HG03095 (cell line): ENCODE data around the gene RPTOR.
A peak's percentile ranks its signal among the peaks of the same experiment; 100 is the strongest.

Source experiments
- ATAC-seq: cut with Tn5 transposase; IDR thresholded peaks from one replicate; pipeline ENCODE4 v1.9.1; 2021; ENCODE audit warnings: moderate library complexity; ENCODE audit not compliant: unreplicated experiment

The RPTOR gene

DNA sequence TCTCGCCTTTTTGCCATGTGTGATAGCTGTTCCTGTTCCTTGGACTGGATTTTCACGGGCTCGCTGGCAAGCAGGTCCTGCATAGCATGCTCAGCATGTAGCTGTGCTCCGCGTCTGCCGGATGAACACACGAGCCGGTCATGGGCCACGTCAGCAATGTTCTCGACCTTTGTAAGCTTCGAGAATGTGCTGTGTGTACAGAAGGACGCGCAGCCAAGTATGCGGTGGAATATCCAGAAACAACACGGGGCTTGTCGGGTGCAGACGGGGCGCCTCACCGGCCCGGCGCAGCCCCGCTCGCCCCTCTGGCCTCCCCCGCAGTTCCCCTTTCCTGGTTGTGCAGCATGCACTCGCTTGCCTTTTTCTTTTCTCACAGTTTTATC is 42.2 kb downstream of the RPTOR start:
- ATAC-seq, result no peak

DNA sequence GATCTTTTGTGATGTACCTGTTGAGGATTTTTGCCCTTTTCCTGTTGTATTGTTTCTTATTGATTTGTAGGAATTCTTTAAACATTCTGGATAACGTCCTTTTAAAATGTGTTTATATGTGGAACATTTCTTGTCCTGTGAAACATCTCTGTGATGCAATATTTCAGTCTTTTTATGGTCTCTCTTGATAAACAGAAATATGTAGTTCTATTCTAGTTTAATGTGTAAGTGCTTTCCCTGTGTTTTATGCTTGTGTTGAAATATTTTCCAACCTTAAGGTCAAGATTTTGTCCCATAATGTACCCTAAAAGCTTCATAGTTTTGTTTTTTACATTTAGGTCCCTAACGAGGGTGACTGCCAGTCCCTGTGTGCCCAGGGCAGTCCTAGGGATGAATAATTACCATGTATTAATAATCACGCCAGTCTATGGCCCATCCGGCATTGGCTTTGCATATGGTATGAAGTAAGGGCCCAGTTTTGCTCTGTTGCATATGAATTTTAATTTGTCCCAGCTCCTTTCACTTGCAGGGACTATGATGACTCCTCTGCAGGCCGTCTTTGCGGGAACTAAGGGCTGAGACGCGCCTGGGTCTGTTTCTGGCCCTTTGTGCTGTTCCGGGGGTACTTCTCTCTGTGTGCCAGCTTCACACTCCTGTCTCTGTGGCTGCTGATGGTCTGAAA is 44.2 kb downstream of the RPTOR start:
- no peak for ATAC-seq

DNA sequence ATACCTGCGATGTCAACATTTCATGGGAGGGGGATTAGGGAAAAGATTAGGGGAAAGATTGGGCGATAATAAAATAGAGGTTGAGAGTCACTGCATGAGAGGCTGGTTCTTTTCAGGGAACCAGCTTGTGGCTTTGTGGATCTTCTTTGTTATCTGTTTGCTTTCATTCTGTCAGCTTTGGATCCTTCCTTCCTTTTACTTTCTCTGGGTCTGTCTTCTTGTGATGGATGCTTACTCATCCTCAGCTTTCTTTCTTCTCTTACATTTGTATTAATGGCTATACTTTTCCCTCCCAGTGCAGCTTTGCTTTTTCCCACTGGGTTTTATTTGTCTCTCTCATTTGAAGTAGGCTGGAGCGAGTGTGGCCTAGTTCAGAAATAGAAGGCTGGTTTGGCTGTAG is 47.1 kb downstream of the RPTOR start:
- ATAC-seq, result no peak

DNA sequence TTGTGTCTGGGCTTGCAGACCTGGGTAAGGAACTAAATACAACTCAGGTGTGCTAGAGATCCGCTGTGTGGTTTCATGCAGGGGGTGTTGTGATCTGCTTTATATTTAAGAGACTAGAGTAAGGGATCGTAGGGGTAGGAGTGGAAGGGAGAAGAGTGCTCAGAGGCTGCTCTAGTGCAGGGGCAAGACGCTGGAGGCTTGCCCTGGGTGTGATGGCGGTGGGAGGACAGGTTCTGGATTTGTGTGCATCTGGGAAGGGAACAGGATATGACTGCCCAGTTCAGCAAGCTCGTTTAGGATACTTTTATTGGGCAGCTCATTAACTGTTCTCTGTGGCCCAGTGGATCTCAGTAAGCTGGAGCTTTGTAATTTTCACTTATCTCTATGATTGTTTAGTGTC is 47.6 kb downstream of the RPTOR start:
- ATAC-seq, result no peak

DNA sequence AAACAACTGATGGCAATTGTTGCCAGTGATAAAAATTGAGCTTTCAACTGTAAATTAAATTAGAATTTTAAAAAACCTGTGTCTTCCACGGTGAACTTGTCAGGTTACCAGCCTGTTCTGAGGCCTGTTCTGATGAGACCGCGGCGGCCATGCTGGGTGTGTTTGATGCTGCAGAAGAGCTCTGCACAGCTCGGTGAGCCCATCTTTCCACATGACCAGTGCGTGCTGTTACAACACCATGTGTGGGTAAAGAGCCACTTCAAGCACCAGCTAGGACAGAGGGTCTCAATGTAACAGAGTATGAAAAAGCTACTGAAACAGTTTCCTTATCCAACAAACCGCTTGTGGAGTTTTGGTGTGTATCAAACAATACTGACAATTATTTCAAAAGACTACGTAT is 48.5 kb downstream of the RPTOR start:
- ATAC-seq, result no peak

DNA sequence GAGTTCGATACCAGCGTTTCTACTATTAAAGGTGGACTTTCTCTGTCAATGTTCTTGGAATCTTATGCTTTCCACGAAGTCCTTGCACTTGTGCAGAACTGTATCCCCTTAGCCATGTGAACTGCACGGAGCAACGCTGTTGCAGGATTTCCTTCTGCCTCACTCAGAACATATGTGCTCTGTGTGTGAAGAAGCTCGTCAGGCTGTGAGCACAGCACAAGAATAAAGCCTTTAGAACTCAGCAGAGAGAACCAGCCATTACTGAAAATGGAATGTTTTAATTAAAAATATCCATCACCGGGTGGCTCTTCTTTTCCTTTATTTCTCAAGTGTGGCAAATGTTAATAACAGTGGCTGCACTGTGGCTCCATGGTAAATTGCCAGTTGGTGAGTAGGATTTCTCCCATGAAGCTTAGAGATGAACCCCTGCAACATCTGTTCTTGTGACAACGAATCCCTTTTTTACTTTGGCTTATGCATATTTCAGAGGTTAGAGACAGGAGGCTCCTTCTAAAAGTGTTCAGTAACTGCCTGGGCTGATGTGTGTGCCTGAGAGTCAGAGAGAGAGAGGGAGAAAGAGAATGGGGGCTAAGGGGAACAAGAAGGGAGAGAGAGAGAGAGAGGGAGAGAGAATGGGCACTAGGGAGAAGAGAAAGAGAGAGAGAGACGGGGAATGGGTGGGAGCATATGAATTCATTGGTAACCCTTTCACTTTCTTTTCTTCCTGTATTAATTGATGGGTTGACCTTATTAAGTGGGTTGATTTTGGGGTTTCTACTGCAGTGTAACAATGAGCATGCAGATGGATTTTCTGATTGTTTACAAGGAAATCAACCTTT is 50.0 kb downstream of the RPTOR start:
- ATAC-seq, result no peak

DNA sequence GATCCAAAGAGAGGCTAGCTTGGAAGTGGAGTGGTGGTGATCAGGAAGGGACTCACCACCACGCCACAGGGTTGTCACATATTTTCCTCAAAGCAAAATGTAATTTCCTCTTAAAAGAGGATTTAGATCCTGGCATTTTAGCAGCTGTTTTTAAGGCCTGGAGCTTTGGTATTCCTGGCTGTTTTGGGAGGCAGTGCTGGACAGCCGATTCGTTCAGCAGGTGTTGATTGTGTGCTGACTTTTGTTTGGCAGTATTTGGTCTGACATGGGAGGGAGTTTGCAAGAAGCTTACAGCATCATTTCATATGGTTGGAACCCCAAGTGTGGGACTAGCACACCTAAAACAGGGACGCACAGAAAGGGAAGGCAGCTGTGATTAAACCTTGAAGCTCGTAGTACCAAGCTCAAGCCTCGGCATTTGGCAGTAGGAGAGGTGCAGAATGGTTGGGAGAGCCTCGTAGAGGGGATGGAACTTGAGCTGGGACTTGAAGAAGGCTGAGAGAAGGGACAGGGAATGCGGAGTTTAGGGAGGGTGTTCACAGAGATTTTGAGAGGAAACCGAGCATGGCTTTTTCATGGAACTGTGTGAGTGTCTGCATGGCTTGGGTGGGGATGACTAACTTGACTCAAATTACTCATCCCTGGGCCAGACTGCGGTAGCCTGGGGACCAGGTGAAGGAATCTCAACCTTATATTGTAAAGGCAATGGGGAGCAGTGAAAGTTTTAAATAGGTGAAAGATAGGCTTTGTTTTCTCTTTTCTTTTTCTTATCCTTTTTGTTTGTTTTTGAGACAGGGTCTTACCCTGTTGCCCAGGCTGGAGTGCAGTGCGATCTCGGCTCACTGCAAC is 52.3 kb downstream of the RPTOR start:
- ATAC-seq, result no peak

DNA sequence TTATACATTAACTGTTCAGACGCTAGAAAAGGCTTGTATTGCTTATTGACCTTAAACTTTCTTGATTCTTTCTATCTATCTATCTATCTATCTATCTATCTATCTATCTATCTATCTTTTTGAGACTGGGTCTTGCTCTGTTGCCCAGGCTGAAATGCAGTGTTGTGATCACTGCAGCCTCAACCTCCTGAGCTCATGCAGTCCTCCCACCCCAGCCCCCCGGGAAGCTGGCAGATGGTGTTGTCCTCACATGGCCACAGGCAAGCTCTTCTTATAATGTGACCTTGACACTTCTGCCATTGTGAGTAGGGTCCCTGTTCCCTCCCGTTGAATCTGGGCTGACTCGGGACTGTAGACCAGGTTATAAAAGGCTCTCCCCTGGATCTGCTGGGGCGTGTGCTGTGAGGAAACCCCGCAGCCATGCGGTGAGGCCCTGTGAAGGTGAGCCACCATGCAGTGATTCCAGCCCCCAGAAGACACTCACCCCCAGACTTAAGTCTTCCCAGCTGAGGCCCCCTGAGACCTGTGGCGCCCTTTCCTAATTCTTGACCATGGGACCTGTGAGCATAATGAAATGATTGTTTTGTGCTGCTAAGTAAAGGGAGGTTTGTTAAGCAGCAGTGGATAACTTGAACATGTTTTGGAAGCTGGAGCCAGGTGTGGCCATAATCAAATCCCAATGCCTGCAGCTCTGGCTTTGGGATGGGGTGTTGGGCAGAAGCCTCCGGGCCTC is 54.3 kb downstream of the RPTOR start:
- ATAC-seq, result no peak

DNA sequence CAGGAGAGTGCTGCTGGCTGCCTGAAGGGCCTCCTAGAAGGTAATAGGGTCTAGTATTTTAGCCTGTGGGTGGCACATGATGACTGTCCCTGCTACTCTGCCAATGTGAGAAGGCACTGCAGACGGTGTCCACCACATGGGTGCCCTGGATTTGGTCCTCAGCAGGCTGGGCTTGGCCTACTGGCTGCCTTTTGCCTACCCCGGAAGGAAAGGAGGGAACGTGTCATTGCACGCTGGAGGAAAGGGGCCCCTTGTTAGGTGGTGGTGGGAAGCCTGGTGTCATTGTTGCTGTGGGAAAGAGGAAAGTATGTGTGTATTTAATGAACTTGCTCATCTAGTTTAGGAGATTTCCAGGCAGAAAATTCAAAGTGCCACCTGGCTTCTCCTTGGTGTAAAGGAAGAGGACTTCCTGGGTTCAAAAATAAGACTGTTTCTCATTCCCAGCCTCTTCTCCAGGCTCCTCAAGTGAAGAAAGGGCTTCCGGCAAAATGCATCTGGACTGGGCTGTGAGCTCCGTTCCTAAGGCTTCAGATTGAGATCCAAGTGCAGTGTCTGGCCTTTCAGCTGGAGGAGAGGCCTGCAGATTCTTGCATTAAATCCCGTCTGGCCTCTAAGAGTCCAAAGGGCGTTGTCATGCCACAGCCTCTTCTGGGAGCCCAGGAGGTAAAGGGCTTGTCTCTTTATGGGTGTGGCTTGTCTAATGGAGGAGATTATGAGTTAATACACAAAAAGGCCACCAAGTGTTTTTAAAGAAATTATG is 55.1 kb downstream of the RPTOR start:
- no peak for ATAC-seq

DNA sequence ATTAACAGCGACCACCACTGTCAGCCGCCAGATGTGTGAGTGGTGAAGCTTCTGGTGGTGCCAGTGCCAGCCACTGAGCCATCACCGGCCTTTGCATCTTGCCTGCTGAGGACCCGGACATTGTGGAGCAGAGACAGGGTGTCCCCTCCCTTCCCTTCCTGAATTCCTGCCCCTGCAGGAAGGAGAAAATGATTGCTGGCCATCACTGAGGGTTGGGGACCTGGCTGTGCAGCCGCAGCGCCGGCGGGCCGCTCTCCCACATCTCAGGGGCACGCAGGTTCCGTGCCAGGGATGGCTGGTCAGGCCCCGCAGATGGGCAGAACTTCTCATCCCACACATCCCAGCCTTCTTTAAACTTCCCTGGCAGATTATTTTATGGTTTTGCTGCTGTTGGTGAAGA is 56.5 kb downstream of the RPTOR start:
- no peak for ATAC-seq

DNA sequence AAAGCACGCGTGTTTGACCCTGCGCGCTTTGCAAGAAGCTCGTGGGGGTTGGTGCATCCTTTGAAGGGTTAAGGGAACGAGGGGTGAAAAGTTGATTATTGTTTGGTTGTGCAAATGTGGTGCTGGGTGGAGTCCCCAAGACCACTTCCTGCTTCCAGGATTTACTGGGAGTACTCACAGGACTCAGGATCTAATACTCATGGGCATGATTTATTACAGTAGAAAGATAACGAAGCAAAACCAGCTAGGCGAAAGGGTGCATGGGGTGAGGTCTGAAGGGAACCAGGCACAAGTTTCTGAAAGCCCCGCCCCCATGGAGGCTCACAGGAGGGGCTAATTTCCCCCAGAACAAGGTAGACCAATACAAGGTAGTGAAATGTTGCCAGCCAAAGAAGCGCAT is 58.8 kb downstream of the RPTOR start:
- no peak for ATAC-seq

DNA sequence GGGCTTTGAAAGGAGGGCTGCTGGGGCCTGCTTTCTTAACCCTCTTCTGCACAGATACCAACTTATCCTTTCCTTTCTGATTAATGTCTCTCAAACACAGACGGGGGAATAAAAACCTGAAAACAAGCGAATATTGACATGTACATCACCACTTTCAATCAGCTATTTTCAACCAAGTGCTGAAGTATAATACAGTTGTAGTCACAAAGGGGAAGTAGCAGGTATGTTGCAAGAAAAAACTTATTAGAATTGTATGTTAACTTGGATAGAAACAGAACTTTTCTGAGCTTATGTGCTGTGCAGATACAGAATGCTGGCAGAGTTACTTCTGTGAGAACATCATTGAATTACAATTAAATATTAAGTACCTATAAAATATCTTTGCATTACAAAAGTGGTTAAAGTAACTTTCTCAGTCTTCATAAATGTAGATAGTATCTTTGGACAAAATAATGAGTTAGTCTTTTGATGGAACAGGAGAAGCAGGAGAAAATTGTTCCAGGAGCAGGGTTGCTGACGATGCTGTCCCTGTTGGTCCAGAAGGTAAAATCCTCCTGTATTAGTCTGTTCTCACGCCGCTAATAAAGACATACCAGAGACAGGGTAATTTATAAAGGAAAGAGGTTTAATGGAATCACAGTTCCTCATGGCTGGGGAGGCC is 59.5 kb downstream of the RPTOR start:
- no peak for ATAC-seq

DNA sequence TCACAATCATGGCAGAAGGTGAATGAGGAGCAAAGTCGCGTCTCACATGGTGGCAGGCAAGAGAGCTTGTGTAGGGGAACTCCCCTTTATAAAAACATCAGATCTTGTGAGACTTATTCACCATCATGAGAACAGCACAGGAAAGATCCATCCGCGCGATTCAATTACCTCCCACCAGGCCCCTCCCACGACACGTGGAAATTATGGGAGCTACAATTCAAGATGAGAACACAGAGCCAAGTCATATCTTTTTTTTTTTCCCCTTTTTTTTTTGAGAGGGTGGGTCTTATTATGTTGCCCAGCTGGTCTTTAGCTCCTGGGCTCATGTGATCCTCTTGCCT is 60.0 kb downstream of the RPTOR start:
- no peak for ATAC-seq

DNA sequence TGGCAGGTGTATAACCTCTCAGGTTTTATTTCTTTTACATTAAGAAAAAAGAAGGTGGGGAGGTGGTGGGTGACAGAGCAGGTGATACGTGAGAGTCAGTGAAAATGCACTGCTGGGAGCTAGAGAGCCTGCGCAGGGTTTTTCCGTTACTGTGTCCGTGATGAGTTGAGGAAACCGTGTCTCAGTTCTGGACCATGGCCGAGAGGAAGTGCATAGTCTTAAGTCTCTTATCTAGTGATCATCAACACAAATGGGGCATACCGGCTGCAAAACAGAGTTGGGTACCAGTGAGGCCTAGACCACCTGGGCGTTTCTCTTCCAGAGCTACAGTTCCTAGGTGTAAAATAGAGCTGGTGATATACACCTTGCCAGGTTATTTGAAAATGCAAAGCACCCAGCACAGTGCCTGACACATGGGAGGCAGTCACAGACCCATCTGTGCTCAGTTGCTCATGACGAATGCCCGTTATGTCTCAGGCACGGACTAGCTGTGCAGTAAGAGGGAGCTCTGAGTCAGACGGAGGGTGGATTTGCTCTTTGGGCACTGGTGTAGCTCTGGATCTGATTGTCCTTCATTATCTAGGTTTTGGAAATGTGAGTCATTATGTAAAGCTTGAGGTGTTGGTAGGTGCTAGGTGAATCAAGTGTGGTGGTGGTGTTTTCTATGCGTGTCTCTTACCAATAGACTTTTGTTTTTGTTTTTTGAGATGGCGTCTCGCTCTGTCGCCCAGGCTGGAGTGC is 60.9 kb downstream of the RPTOR start:
- ATAC-seq, result peak; percentile 73

DNA sequence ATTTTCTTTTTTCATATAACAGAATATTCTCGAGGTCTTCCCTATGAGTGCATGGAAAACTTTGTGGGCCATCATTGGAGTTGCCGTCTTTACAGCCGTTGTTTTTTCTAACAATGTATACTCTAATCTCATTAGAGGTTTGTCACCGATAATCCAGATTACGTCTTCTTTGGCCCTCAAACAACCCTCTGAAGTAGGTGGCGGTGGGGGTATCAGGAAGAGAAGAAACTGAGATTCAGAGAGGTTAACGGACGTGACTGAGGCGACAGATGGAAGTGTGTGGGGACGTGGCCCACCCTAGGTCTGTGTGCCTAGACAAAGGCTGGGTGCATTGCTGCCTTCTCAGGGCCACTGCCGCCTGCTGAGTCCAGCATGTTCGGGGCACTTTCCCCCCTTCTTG is 63.7 kb downstream of the RPTOR start:
- ATAC-seq, result no peak

DNA sequence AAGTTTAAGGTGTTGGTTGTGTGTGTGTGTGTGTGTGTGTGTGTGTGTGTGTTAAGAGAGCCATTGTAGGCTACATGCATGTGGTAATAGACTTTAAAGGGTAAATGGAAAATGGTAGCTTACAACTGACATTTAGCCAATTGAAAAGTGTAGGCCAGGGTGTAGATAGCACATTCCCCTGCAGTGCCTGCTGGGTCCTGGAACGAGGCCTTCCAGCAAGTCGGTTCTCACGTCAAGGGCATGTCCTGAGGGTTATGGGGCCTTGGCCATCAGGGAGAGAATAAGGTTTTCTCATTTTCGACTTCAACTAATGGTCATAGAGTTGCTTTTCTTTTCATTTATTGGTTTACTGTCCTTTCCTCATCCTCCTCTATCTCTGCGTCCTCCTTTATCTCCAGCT is 65.1 kb downstream of the RPTOR start:
- no peak for ATAC-seq

DNA sequence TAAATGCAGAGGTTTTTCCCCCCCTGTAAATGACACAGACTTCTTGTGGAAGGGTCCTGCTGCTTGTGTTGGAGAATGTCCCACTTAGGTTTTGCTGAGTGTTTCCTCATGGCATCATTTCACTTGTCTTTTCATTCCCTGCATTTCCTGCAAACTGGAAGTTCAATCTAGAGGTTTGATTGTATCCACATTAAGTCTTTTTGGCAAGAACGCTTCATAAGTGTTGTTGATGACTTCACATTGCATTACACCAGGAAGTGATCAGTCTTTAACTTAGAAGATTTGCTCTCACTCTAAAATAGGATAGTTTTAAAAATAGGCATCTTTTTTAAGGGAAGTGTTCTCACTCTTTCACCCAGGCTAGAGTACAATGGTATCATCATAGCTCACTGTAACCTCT is 67.2 kb downstream of the RPTOR start:
- ATAC-seq, result no peak

DNA sequence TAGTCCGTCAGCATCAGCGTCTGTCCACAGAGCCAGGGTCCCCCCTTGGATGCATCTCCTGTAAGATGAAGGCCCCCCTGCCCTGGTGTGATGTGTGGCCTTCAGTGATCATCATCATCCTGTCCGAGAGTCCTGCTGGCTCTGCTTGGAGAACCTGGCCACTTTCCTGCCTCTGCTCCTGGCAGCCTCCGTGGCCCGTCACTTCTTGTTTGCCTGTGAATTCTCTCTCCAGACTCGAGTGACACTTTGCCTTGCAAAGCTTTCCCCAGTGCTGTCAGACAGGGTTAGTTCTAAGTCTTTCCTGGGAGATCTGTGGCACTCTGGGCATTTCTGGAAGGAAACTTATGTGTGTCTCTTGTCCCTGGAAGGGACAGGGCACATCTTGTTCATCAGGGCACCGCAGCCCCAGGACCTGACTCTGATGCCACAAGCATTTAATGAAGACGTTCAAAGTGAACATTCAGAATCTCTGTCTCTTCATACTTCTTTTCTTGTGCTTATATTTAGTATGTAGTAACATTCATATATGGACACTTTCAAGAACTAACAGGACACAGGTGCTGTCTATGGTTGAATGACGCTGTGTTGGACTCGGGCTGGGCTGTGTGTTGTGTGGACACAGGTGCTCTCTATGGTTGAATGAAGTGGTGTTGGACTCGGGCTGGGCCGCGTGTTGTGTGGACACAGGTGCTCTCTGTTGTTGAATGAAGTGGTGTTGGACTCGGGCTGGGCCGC is 68.5 kb downstream of the RPTOR start:
- no peak for ATAC-seq

DNA sequence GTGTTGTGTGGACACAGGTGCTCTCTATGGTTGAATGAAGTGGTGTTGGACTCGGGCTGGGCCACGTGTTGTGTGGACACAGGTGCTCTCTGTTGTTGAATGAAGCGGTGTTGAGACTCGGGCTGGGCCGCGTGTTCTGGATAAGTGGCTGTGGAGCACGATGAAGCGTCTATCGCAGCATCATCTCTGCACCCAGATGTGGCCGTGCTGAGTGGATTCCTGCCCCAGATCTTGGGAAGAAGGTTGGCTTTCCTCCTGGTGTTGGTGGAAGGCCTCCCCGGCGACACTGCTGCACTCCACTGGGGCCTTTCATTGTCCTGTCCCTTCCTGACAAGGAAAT is 69.1 kb downstream of the RPTOR start:
- ATAC-seq, result no peak
